Activated CD4-positive, CD25-positive, alpha-beta regulatory T cell treated with anti-CD3 and anti-CD28 coated beads, Interleukin-2, amount 50 U/mL, for 24 hours (primary cell): ENCODE data around the gene CCAR1.
A peak's percentile ranks its signal among the peaks of the same experiment; 100 is the strongest.
"Not testable (repeated sequence)": the region's sequence is repeated elsewhere in the genome, so short reads cannot be mapped to it uniquely, and the experiment has no call there.

ENCODE experiments used
- ATAC-seq, 2 donors: fragments of 150-1000 bp; cut with Tn5 transposase; one replicate each; pipeline ENCODE4 v1.10.0; 2021; ENCODE audit warnings: mild to moderate bottlenecking in 1 of 2, moderate library complexity in 1 of 2

CCAR1 gene

GRCh38 chr10:68720793-68721672, at the start of gene CCAR1:
TSS of gene CCAR1 (plus strand) at chr10:68721239. CDS start at chr10:68722505, 1,266 bp downstream.
- ATAC-seq: peak; percentile 100

- ATAC-seq: peak; percentile 48 to 83
These were observed 36.6 kb upstream of the CCAR1 start for GRCh38 chr10:68684413-68684812.

GRCh38 chr10:68696018-68696417, 25.0 kb upstream of the CCAR1 start:
- ATAC-seq: no peak

- ATAC-seq: no peak
These were observed 23.9 kb upstream of the CCAR1 start for GRCh38 chr10:68697106-68697505.

- no peak for ATAC-seq
These were observed 20.8 kb upstream of the CCAR1 start for GRCh38 chr10:68700197-68700596.

- no peak for ATAC-seq
These were observed 15.5 kb upstream of the CCAR1 start for GRCh38 chr10:68705548-68705947.

GRCh38 chr10:68708987-68709386, 12.1 kb upstream of the CCAR1 start:
- ATAC-seq: not testable (repeated sequence)

GRCh38 chr10:68713065-68713464, 8.0 kb upstream of the CCAR1 start:
- ATAC-seq: not testable (repeated sequence)

GRCh38 chr10:68717435-68717834, 3.6 kb upstream of the CCAR1 start:
- ATAC-seq: no peak

- ATAC-seq: no peak
These were observed 765 bp downstream of the CCAR1 start for GRCh38 chr10:68721673-68722335.

- ATAC-seq: no peak
These were observed 4.0 kb downstream of the CCAR1 start for GRCh38 chr10:68725016-68725415.

GRCh38 chr10:68727146-68727545, 6.1 kb downstream of the CCAR1 start:
- no peak for ATAC-seq

GRCh38 chr10:68732651-68733050, 11.6 kb downstream of the CCAR1 start:
- ATAC-seq: no peak

GRCh38 chr10:68734349-68734748, 13.3 kb downstream of the CCAR1 start:
- no peak for ATAC-seq

- no peak for ATAC-seq
These were observed 14.1 kb downstream of the CCAR1 start for GRCh38 chr10:68735119-68735518.

- ATAC-seq: not testable (repeated sequence)
These were observed 14.7 kb downstream of the CCAR1 start for GRCh38 chr10:68735739-68736138.

GRCh38 chr10:68740676-68741075, 19.6 kb downstream of the CCAR1 start:
- not testable (repeated sequence) for ATAC-seq

- ATAC-seq: no peak
These were observed 21.4 kb downstream of the CCAR1 start for GRCh38 chr10:68742397-68742796.

- ATAC-seq: no peak
These were observed 31.8 kb downstream of the CCAR1 start for GRCh38 chr10:68752711-68753350.

- ATAC-seq: no peak
These were observed 35.2 kb downstream of the CCAR1 start for GRCh38 chr10:68756246-68756645.

- ATAC-seq: no peak
These were observed 35.7 kb downstream of the CCAR1 start for GRCh38 chr10:68756766-68757165.

- no peak for ATAC-seq
These were observed 38.3 kb downstream of the CCAR1 start for GRCh38 chr10:68759223-68759863.

GRCh38 chr10:68759967-68760366, 38.9 kb downstream of the CCAR1 start:
- no peak for ATAC-seq
